Stimulated activated CD8-positive, alpha-beta memory T cell treated with anti-CD3 and anti-CD28 coated beads, Interleukin-12 subunit alpha, Interleukin-12 subunit beta, amount 100 ng/mL, for 24 hours (primary cell): ENCODE results near the gene KLHL40.

Source experiments
- DNase-seq: peaks from one replicate; pipeline ENCODE4 v3.0.0-alpha.2; 2020; ENCODE audit errors: extremely low read depth

Gene KLHL40

GRCh38 chr3:42723219-42723618, 37.9 kb downstream of the KLHL40 start:
- no peak for DNase-seq

- DNase-seq = no peak
Measured at GRCh38 chr3:42725454-42725853, 40.1 kb downstream of the KLHL40 start.

- DNase-seq = no peak
Measured at GRCh38 chr3:42728056-42728455, 42.7 kb downstream of the KLHL40 start.

- DNase-seq = no peak
Measured at GRCh38 chr3:42728668-42729364, 43.5 kb downstream of the KLHL40 start.

GRCh38 chr3:42729404-42730145, 44.2 kb downstream of the KLHL40 start:
- DNase-seq = no peak

GRCh38 chr3:42730294-42730693, 45.0 kb downstream of the KLHL40 start:
- DNase-seq = no peak

- no peak for DNase-seq
Measured at GRCh38 chr3:42730706-42731420, 45.5 kb downstream of the KLHL40 start.

- DNase-seq = no peak
Measured at GRCh38 chr3:42731476-42732195, 46.3 kb downstream of the KLHL40 start.

GRCh38 chr3:42732196-42732828, 47.0 kb downstream of the KLHL40 start:
- DNase-seq = no peak

GRCh38 chr3:42732829-42733459, 47.6 kb downstream of the KLHL40 start:
- no peak for DNase-seq

- no peak for DNase-seq
Measured at GRCh38 chr3:42733501-42734262, 48.3 kb downstream of the KLHL40 start.

GRCh38 chr3:42734263-42734860, 49.0 kb downstream of the KLHL40 start:
- DNase-seq = no peak

- DNase-seq = no peak
Measured at GRCh38 chr3:42735019-42735418, 49.7 kb downstream of the KLHL40 start.

GRCh38 chr3:42735615-42736014, 50.3 kb downstream of the KLHL40 start:
- no peak for DNase-seq

GRCh38 chr3:42736081-42736480, 50.7 kb downstream of the KLHL40 start:
- DNase-seq = no peak

GRCh38 chr3:42736531-42736930, 51.2 kb downstream of the KLHL40 start:
- DNase-seq = no peak

- DNase-seq = no peak
Measured at GRCh38 chr3:42739401-42740158, 54.2 kb downstream of the KLHL40 start.

- DNase-seq = no peak
Measured at GRCh38 chr3:42741796-42742195, 56.5 kb downstream of the KLHL40 start.
